ENCODE data around the gene SRXN1.

SRXN1 gene

DNA sequence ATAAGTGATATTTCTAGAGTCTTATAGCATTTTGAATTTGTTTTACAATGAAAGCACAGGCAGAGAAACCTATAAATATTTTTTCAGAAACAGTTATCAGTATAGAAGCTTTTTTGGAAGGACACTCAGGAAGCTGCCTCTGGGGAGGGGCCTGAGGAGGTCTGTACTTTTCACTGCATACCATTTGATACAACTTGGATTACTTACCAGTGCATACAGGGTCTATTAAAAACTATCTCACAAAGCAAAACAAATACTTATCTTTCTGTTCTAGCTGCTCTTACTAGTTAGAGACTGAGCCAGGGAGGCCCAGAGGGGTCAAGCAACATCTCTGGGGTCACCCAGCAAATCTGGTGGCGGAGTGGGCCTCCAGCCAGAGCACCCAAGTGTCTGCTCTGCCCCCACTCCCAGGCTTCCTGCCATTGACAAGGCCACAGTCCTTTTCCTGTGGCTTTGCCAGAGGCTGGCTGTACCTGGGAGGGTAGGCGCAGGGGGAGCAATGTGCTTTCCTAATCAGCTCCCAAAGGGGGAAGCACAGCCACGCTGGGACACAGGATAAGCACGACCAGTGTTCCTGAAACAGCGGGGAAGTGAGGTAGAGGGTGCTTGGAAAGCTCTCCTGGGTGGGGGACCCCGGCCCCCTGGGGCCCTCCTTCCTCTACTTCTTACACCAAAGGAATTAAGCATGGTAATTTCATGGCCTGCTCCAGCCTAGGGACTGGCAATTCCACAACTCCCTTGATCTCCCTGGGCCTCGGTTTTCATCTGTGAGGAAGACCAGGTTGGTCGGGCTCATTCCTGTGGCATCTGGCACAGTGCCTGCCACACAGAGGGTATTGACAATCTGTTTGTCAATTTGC lies 50.7 kb downstream of the SRXN1 start:
- TF ChIP-seq POLR2A (IDR thresholded peaks at IDR 0.05; ENCODE audit: low read length) (no peak), GATA1 (IDR thresholded peaks at IDR 0.05; ENCODE audit: low read depth, low read length) (no peak)
- no peak for DNase-seq

DNA sequence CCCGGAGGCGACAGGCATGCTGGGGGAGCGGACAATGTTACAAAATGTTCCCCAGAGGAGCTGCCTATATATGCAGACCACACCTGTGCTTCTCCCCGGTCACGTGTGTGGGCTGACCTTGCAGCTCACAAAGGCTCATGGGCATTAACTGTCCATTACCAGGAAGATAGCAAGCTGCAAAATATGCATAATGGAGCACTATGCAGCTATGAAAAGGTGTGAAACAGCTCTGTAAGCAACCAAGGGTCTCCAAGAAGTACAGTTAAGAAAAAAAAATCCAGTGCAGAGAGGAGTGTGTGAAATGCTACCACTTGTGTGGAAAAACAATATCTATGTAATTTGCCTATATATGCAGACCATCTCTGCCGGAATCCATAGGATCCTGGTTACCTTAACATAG lies 52.3 kb downstream of the SRXN1 start:
- DNase-seq: no peak
- TF ChIP-seq GATA1 (IDR thresholded peaks at IDR 0.05; ENCODE audit: low read depth, low read length) (no peak), POLR2A (IDR thresholded peaks at IDR 0.05; ENCODE audit: low read length) (no peak)

DNA sequence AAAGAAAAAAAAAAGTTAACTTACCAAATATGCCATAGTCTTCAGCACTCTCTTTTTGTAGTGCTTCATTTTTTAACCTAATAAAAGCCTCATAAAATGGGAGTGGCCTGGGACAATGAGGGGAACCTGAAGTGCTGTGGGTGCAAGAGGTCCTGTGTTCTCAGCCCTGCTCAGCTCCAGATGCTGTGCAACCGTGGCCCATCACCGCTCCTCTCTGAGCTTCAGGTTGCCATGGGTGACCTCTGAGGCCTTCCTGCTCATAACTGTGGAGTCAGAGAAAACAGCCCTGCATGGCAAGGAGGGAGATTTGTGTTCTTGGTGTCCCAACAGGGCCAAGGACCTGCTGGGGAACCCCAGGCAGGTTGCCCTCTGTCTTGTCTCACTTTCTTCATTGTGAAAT lies 52.9 kb downstream of the SRXN1 start:
- DNase-seq: no peak
- no peak for TF ChIP-seq POLR2A (IDR thresholded peaks at IDR 0.05; ENCODE audit: low read length)
- no peak for TF ChIP-seq GATA1 (IDR thresholded peaks at IDR 0.05; ENCODE audit: low read depth, low read length)

DNA sequence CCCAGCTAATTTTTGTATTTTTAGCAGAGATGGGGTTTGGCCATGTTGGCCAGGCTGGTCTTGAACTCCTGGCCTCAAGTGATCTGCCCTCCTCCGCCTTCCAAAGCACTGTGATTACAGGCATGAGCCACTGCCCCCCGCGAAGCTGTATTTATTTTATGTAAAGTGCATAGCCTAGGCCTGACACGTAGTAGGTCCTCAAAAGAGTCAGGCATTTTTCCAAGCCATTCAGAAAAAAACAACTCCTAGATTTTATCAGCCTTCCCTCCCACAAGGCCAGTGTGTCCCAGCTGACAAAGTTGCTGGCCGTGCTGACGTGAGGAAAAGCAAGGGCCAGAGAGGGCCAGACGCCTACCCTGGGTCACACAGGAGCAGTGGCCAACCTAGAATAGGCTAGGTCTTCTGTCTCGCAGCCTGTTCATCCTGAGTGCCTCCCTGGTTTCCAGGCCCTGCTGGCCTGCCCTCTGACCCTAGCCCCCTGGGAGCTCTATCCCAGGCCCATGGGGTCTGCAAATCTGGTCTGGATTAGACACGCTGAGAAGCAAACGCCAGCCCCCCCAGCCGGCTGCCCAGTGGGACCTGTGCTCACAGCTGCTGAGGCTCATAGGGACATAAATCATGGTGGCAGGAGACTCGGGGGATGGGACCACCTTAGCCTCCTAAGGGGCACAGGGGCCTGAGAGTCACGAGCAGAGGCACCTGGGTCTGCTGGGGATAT lies 54.7 kb downstream of the SRXN1 start:
- DNase-seq: no peak
- TF ChIP-seq POLR2A (IDR thresholded peaks at IDR 0.05; ENCODE audit: low read length) (no peak), GATA1 (IDR thresholded peaks at IDR 0.05; ENCODE audit: low read depth, low read length) (no peak)

DNA sequence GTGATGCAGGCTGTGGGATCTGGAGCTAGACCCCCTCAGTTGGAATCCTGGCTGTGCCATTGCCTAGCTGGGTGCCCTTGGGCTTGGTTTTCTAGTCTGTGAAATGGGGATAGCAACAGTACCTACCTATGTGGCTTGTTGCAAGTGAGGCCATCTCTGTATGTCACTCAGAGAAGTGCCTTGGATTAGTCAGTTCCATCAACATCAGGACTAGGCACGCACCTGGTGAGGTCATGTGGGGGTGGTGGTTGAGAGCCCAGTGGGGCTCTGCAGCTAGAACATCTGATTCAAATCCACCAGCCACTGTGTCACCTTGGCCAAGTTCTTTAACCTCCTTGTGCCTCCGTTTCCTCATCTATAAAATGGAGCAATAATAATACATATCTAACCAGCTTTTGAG lies 55.4 kb downstream of the SRXN1 start:
- DNase-seq: no peak
- TF ChIP-seq POLR2A (IDR thresholded peaks at IDR 0.05; ENCODE audit: low read length) (no peak), GATA1 (IDR thresholded peaks at IDR 0.05; ENCODE audit: low read depth, low read length) (no peak)

Data from erythroblast (primary cell).